GM13977 (cell line): ENCODE data around the gene LAMC3.

Experiments
- DNase-seq: peaks from one replicate; pipeline ENCODE4 v3.0.0; 2012; ENCODE audit warnings: low spot score
- in situ Hi-C: fragments of 300-500 bp; cut with MboI; formaldehyde crosslinking; loops from one replicate; pipeline ENCODE4 v1.12.0; 2022; ENCODE audit warnings: low sequenced_read_pairs, low pct_unique_long_range_greater_than_20kb, mixed read lengths, inconsistent platforms; ENCODE audit not compliant: unreplicated experiment
- TF ChIP-seq, protein P1 (sequence below): IDR thresholded peaks from 2 replicates; pipeline ENCODE4 v1.5.1; 2012; ENCODE audit warnings: mild to moderate bottlenecking, control low read depth; ENCODE audit not compliant: insufficient read depth; ENCODE audit errors: extremely low read depth, missing control alignments

LAMC3 gene

GRCh38 chr9:130982636-130983358 lies 26.2 kb upstream of the LAMC3 start:
- in situ Hi-C loops = no loop called here
- TF ChIP-seq, protein P1, sequence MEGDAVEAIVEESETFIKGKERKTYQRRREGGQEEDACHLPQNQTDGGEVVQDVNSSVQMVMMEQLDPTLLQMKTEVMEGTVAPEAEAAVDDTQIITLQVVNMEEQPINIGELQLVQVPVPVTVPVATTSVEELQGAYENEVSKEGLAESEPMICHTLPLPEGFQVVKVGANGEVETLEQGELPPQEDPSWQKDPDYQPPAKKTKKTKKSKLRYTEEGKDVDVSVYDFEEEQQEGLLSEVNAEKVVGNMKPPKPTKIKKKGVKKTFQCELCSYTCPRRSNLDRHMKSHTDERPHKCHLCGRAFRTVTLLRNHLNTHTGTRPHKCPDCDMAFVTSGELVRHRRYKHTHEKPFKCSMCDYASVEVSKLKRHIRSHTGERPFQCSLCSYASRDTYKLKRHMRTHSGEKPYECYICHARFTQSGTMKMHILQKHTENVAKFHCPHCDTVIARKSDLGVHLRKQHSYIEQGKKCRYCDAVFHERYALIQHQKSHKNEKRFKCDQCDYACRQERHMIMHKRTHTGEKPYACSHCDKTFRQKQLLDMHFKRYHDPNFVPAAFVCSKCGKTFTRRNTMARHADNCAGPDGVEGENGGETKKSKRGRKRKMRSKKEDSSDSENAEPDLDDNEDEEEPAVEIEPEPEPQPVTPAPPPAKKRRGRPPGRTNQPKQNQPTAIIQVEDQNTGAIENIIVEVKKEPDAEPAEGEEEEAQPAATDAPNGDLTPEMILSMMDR = no peak
- no peak for DNase-seq

- no peak for DNase-seq
- TF ChIP-seq, protein P1 = no peak
- in situ Hi-C loops = no loop called here
Measured at GRCh38 chr9:130983359-130983670, 25.7 kb upstream of the LAMC3 start.

DNA sequence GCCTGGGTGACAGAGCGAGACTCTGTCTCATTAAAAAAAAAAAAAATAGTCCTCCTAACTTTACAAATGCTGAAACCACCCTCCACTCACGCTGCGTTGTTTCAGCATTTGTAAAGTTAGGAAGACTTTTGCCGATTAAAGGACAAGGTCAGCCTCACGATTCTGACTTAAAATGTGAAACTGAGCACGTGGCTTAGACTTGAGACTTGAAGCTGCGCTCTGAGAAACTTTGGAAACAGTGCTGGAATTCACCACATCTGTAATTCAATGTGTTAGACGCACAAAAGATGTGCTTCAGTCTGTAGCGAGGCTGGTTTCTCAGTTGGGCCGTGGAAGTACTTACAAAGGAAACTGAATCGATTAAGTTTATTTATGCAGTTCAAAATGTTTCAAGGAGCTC lies 25.0 kb upstream of the LAMC3 start:
- in situ Hi-C loops = no loop called here
- TF ChIP-seq, protein P1 = no peak
- DNase-seq = no peak

- TF ChIP-seq, protein P1 = no peak
- in situ Hi-C loops = no loop called here
- no peak for DNase-seq
Measured at GRCh38 chr9:130984521-130984920, 24.5 kb upstream of the LAMC3 start.

DNA sequence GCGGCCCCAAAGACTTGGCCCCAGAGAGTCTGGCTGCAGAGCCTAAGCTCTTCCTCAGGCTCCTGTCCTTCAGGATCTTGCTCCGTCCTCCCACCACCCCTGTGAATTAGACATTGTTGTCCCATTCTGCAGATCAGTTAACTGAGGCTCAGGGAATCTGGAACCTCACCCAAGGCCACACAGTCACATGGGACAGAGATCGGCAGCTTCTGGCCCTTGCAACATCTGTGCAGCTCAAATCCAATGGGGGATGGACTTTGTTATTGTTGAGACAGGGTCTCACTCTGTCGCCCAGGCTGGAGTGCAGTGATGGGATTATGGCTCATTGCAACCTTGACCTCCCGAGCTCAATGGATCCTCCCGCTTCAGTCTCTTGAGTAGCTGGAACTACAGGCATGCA lies 23.9 kb upstream of the LAMC3 start:
- in situ Hi-C loops = no loop called here
- no peak for DNase-seq
- TF ChIP-seq, protein P1 = no peak

DNA sequence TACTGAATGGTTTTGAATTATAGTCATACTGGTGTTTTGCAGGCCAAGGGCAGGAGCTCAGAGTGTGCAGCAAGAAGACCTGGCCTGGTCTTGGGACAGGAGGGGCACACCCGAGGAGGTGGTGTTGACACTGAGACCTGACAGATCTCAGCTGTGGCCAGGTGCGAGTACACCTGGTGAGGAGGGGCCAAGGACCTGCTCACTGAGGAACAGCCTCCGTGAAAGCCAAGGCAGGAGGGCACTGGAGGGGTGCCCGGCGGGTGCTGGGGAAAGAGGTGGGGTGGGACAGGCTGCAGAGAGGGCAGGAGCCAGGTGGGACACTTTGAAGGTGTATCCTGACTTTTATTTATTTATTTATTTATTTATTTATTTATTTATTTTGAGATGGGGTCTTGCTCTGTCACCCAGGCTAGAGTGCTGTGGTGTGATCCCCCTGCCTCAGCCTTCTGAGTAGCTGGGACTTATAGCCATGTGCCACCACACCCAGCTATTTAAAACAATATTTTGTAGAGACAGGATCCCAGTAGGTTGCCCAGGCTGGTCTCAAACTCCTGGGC lies 23.3 kb upstream of the LAMC3 start:
- no peak for DNase-seq
- in situ Hi-C loops = no loop called here
- TF ChIP-seq, protein P1 = no peak
